GM12878 (cell line): ENCODE results near the gene CPVL. TPM values are rescaled to one million over a fixed set of nuclear protein-coding genes. Genes with fewer than 3 reads are reported as not detected.

ENCODE experiments used
- ETV6 ChIP-seq, 2 experiments: fragments of 450-650 bp in 1 of 2; IDR thresholded peaks in 1 of 2; conservative IDR thresholded peaks in 1 of 2; 2 replicates each; pipeline ENCODE4 v1.6.1; 2014; ENCODE audit warnings: antibody characterized with exemption in 1 of 2, borderline replicate concordance in 1 of 2, low read depth in 1 of 2, mild to moderate bottlenecking in 1 of 2, moderate library complexity in 1 of 2
- TBL1XR1 ChIP-seq: IDR thresholded peaks from 2 replicates; pipeline ENCODE4 v1.6.1; 2012; ENCODE audit warnings: low read depth, low read length, improper control_type of control experiment
- polyA plus RNA-seq, 11 experiments: library from polyadenylated mRNA; depleted of rRNA in 4 of 11; unstranded in 6 of 11; stranded (reverse) in 5 of 11; fragments of >200 nt; fragmentation: Nextera tagmentation in 4 of 11; fragmentation: Illumina TruSeq in 1 of 11; extraction: Ambion mirVana in 4 of 11; extraction: Trizol in 1 of 11; gene quantifications; 1 replicate in 1 of 11; 2 replicates in 10 of 11; pipeline versions ENCODE4 v1.2.1 to v1.2.3, GENCODE V29; 2011 to 2016; ENCODE audit warnings: inconsistent platforms in 2 of 11, missing spikeins in 2 of 11, low read depth in 1 of 11
- total RNA-seq, 4 experiments: library from RNA; depleted of rRNA in 3 of 4; stranded (reverse); fragments of >200 nt in 3 of 4; fragmentation: Illumina TruSeq in 1 of 4; extraction: Trizol in 1 of 4; gene quantifications; 2 replicates each; pipeline versions ENCODE4 v1.2.1 to v1.2.3, GENCODE V29; 2013 to 2021
- TF ChIP-seq, protein P1 (sequence below): fragments of 450-650 bp; formaldehyde crosslinking; IDR thresholded peaks from 2 replicates; pipeline ENCODE4 v1.4.0; 2022; ENCODE audit warnings: mild to moderate bottlenecking, moderate library complexity
- TF ChIP-seq, protein P2 (sequence below): fragments of 450-650 bp; IDR thresholded peaks from 2 replicates; pipeline ENCODE4 v1.6.1; 2016; ENCODE audit warnings: mild to moderate bottlenecking, moderate library complexity, borderline replicate concordance

Gene CPVL
- total and polyA plus RNA-seq, 10 of the 15 experiments (the other 5 are each of a cell fraction or from before 2014, with no cell fraction given) = 0.59 TPM; not detected in 9

GRCh38 chr7:28960071-28960840 lies 186.1 kb downstream of the CPVL start (continued):
- TF ChIP-seq, protein P1, sequence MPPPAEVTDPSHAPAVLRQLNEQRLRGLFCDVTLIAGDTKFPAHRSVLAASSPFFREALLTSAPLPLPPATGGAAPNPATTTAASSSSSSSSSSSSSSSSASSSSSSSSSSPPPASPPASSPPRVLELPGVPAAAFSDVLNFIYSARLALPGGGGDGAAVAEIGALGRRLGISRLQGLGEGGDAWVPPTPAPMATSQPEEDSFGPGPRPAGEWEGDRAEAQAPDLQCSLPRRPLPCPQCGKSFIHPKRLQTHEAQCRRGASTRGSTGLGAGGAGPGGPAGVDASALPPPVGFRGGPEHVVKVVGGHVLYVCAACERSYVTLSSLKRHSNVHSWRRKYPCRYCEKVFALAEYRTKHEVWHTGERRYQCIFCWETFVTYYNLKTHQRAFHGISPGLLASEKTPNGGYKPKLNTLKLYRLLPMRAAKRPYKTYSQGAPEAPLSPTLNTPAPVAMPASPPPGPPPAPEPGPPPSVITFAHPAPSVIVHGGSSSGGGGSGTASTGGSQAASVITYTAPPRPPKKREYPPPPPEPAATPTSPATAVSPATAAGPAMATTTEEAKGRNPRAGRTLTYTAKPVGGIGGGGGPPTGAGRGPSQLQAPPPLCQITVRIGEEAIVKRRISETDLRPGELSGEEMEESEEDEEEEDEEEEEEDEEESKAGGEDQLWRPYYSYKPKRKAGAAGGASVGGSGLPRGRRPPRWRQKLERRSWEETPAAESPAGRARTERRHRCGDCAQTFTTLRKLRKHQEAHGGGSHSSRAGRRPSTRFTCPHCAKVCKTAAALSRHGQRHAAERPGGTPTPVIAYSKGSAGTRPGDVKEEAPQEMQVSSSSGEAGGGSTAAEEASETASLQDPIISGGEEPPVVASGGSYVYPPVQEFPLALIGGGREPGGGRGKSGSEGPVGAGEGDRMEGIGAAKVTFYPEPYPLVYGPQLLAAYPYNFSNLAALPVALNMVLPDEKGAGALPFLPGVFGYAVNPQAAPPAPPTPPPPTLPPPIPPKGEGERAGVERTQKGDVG (CRISPR knock-in tag) = no peak
- TF ChIP-seq ETV6 (conservative IDR thresholded peaks at IDR 0.05 in 1 of 2, IDR thresholded peaks at IDR 0.05 in 1 of 2; ENCODE audit: borderline replicate concordance in 1 of 2, low read depth in 1 of 2) (no peak), TBL1XR1 (no peak)
- TF ChIP-seq, protein P2, sequence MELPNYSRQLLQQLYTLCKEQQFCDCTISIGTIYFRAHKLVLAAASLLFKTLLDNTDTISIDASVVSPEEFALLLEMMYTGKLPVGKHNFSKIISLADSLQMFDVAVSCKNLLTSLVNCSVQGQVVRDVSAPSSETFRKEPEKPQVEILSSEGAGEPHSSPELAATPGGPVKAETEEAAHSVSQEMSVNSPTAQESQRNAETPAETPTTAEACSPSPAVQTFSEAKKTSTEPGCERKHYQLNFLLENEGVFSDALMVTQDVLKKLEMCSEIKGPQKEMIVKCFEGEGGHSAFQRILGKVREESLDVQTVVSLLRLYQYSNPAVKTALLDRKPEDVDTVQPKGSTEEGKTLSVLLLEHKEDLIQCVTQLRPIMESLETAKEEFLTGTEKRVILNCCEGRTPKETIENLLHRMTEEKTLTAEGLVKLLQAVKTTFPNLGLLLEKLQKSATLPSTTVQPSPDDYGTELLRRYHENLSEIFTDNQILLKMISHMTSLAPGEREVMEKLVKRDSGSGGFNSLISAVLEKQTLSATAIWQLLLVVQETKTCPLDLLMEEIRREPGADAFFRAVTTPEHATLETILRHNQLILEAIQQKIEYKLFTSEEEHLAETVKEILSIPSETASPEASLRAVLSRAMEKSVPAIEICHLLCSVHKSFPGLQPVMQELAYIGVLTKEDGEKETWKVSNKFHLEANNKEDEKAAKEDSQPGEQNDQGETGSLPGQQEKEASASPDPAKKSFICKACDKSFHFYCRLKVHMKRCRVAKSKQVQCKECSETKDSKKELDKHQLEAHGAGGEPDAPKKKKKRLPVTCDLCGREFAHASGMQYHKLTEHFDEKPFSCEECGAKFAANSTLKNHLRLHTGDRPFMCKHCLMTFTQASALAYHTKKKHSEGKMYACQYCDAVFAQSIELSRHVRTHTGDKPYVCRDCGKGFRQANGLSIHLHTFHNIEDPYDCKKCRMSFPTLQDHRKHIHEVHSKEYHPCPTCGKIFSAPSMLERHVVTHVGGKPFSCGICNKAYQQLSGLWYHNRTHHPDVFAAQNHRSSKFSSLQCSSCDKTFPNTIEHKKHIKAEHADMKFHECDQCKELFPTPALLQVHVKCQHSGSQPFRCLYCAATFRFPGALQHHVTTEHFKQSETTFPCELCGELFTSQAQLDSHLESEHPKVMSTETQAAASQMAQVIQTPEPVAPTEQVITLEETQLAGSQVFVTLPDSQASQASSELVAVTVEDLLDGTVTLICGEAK = no peak
